Measurements from ENCODE around the gene WDPCP. TPM values are rescaled to one million over a fixed set of nuclear protein-coding genes. Genes with fewer than 3 reads are reported as not detected.
"Not testable (repeated sequence)": the region's sequence is repeated elsewhere in the genome, so short reads cannot be mapped to it uniquely, and the experiment has no call there.

WDPCP gene
- polyA plus RNA-seq, 2 of the 4 experiments (the other 2 are of a cell fraction) = 3.0 to 7.6 TPM

DNA sequence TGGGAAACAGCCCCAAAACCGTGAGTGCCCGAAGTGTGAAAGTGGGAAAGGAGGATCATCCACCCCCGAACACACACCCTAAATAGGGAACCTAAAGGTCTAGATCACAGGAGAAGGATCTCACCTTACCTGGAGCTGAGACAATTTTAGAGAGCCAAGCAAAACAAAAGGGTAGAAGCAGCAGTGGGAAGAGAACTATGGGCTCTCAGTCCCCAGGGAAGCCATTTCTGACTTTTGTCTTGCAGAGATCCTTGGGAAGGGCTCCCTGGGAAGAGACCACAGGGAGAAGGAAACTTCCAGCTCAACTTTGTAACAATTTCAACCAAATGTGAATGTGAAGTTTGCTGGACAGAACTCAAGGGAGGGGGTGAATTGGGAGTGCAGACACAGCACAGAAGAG is 110.6 kb downstream of the WDPCP start:
- TF ChIP-seq FOSL2 (IDR thresholded peaks at IDR 0.05) (no peak), FOSL2 (CRISPR knock-in tag; IDR thresholded peaks at IDR 0.05) (no peak), NPAS2 (CRISPR knock-in tag; IDR thresholded peaks at IDR 0.05; ENCODE audit: borderline replicate concordance) (no peak), SREBF2 (IDR thresholded peaks at IDR 0.05) (no peak), CBX2 (IDR thresholded peaks at IDR 0.05; ENCODE audit: borderline replicate concordance, low read depth) (no peak), TP53 (CRISPR knock-in tag; IDR thresholded peaks at IDR 0.05) (no peak), POLR2AphosphoS2 (conservative IDR thresholded peaks at IDR 0.05; ENCODE audit: low read length) (no peak)
- H3K9me3 ChIP-seq = no peaks in the 10 kb centered on the region
- FAIRE-seq (no peak), DNase-seq (ENCODE audit: low read depth in 1 of 2, low spot score in 1 of 2) (no peak), ATAC-seq (no peak)
- POLR2A ChIA-PET = no interaction called here
- no peak overlapping the region for H3K4me3 ChIP-seq
- WGBS (ENCODE audit: missing lambda C conversion rate) = 87% methylated on average over 3 of the region's 3 CpGs
- no peaks in the 10 kb centered on the region for H3K4me1 ChIP-seq
- CTCF ChIA-PET = interaction anchor here (1.1 kb wide), 1 partner anchor 11 kb away, joined by 3 read pairs; no protein-coding TSS in a partner anchor
- H3K27ac ChIP-seq = no peak overlapping the region
- no peak overlapping the region for H3K4me2 ChIP-seq

GRCh38 chr2:63469313-63469712 is 119.0 kb downstream of the WDPCP start:
- ATAC-seq, H3K9me3 ChIP-seq: not testable (repeated sequence)

DNA sequence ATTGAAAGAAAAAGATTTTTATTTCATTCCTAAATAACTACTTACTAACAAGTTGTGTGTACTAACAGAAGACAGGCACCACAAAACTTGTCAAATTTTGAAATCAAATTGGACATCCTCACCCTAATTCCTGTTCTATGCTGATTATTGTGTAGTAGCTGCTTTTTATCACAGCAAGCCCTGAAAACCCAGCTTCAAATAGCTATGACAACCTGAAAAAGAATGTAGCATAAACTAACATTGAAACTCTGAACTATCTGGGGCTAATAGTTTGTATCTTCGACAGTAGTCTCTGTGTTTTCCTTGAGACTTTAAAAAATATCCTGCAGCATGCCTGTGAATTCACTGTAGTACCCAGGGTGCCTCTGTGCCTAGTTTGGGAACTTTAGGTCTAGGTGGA is 122.6 kb downstream of the WDPCP start:
- no peak for ATAC-seq
- ChIA-PET CTCF (interaction anchor here (1.1 kb wide), 1 partner anchor 21 kb away, joined by 3 read pairs; no protein-coding TSS in a partner anchor), POLR2A (no interaction called here)
- Histone ChIP-seq H3K9me3 (0 out of 3 replicates have a peak, but pooled peaks cover 2% of the 10 kb centered on the region), H3K4me1 (no peaks in the 10 kb centered on the region), H3K27ac (no peak overlapping the region), H3K4me3 (no peak overlapping the region), H3K4me2 (no peak overlapping the region)
- no peak for FAIRE-seq
- WGBS (ENCODE audit: missing lambda C conversion rate) = 88% methylated on average over 1 of the region's 1 CpG
- DNase-seq (ENCODE audit: low read depth in 1 of 2, low spot score in 1 of 2) = no peak
- TF ChIP-seq, protein P1, sequence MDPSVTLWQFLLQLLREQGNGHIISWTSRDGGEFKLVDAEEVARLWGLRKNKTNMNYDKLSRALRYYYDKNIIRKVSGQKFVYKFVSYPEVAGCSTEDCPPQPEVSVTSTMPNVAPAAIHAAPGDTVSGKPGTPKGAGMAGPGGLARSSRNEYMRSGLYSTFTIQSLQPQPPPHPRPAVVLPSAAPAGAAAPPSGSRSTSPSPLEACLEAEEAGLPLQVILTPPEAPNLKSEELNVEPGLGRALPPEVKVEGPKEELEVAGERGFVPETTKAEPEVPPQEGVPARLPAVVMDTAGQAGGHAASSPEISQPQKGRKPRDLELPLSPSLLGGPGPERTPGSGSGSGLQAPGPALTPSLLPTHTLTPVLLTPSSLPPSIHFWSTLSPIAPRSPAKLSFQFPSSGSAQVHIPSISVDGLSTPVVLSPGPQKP (IDR thresholded peaks at IDR 0.05; ENCODE audit: low read depth, low read length) = no peak
- TF ChIP-seq NFE2L2 (conservative IDR thresholded peaks at IDR 0.05; ENCODE audit: low read length) (no peak), POLR2AphosphoS2 (conservative IDR thresholded peaks at IDR 0.05; ENCODE audit: low read length) (no peak)
- TF ChIP-seq, protein P2, sequence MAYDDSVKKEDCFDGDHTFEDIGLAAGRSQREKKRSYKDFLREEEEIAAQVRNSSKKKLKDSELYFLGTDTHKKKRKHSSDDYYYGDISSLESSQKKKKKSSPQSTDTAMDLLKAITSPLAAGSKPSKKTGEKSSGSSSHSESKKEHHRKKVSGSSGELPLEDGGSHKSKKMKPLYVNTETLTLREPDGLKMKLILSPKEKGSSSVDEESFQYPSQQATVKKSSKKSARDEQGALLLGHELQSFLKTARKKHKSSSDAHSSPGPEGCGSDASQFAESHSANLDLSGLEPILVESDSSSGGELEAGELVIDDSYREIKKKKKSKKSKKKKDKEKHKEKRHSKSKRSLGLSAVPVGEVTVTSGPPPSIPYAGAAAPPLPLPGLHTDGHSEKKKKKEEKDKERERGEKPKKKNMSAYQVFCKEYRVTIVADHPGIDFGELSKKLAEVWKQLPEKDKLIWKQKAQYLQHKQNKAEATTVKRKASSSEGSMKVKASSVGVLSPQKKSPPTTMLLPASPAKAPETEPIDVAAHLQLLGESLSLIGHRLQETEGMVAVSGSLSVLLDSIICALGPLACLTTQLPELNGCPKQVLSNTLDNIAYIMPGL (CRISPR knock-in tag; IDR thresholded peaks at IDR 0.05; ENCODE audit: borderline replicate concordance) = no peak

More at GRCh38 chr2:63469313-63469712, 119.0 kb downstream of the WDPCP start:
- H3K4me3 ChIP-seq; H3K27ac ChIP-seq; H3K4me1 ChIP-seq; POLR2A ChIA-PET; H3K4me2 ChIP-seq; FAIRE-seq; DNase-seq (ENCODE audit: low read depth in 1 of 2, low spot score in 1 of 2): not testable (repeated sequence)
- CTCF ChIA-PET = interaction anchor here (1.5 to 2.3 kb wide), 2 partner anchors 18 to 19 kb away, joined by 6 to 10 read pairs; no protein-coding TSS in a partner anchor
- 95% methylated on average over 1 of the region's 1 CpG for WGBS (ENCODE audit: missing lambda C conversion rate)

GRCh38 chr2:63463142-63463541 is 125.1 kb downstream of the WDPCP start:
- Histone ChIP-seq H3K4me3 (no peak overlapping the region), H3K27ac (no peak overlapping the region), H3K4me2 (no peak overlapping the region), H3K9me3 (0 out of 3 replicates have a peak, but pooled peaks cover 2% of the 10 kb centered on the region), H3K4me1 (no peaks in the 10 kb centered on the region)
- FAIRE-seq = no peak
- ChIA-PET POLR2A (no interaction called here), CTCF (no interaction called here)
- DNase-seq (ENCODE audit: low read depth in 1 of 2, low spot score in 1 of 2) = no peak
- ATAC-seq = no peak
- TF ChIP-seq E2F6 (IDR thresholded peaks at IDR 0.05; ENCODE audit: borderline replicate concordance, low read depth) (no peak), MAFK (IDR thresholded peaks at IDR 0.05; ENCODE audit: partially characterized antibody) (peak; percentile 83)

DNA sequence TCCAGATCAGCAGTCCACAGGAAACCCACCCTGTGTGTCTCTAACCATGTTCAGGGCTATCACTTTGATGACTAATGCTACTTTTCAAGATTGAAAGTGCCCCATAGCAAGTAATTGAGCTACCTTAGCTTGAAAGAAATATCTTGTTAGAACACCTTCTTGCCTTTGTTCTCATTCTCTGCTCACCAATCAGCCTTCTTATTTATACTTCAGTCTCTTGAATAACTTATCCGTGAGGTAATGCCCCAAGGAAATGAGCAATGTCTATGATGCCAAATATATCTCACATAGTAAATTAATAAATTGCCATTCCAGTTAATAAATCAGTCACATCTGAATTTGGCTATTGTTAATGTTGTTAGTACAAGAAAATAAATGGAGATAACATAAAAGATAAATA is 141.6 kb downstream of the WDPCP start:
- H3K27ac ChIP-seq = no peak overlapping the region
- ChIA-PET POLR2A (no interaction called here), CTCF (interaction anchor here (1.4 kb wide), 1 partner anchor 14 kb away, joined by 3 read pairs; no protein-coding TSS in a partner anchor)
- 93% methylated on average over 1 of the region's 1 CpG for WGBS (ENCODE audit: missing lambda C conversion rate)
- H3K9me3 ChIP-seq = no peaks in the 10 kb centered on the region
- no peak overlapping the region for H3K4me2 ChIP-seq
- no peaks in the 10 kb centered on the region for H3K4me1 ChIP-seq
- FAIRE-seq (peak; percentile 51), DNase-seq (ENCODE audit: low read depth in 1 of 2, low spot score in 1 of 2) (no peak), ATAC-seq (no peak)
- no peak overlapping the region for H3K4me3 ChIP-seq
- TF ChIP-seq POLR2AphosphoS2 (conservative IDR thresholded peaks at IDR 0.05; ENCODE audit: low read length) (no peak), BHLHE40 (IDR thresholded peaks at IDR 0.05; ENCODE audit: low read depth, low read length) (no peak), ZC3H11A (IDR thresholded peaks at IDR 0.05) (no peak), ATOH8 (CRISPR knock-in tag; IDR thresholded peaks at IDR 0.05; ENCODE audit: low read depth) (no peak), USF2 (IDR thresholded peaks at IDR 0.05) (no peak), MAFK (IDR thresholded peaks at IDR 0.05; ENCODE audit: partially characterized antibody) (no peak), ZNF302 (CRISPR knock-in tag; IDR thresholded peaks at IDR 0.05) (no peak), CHD2 (IDR thresholded peaks at IDR 0.05; ENCODE audit: low read length, partially characterized antibody) (no peak), E2F6 (IDR thresholded peaks at IDR 0.05; ENCODE audit: borderline replicate concordance, low read depth) (no peak)
- TF ChIP-seq, protein P3, sequence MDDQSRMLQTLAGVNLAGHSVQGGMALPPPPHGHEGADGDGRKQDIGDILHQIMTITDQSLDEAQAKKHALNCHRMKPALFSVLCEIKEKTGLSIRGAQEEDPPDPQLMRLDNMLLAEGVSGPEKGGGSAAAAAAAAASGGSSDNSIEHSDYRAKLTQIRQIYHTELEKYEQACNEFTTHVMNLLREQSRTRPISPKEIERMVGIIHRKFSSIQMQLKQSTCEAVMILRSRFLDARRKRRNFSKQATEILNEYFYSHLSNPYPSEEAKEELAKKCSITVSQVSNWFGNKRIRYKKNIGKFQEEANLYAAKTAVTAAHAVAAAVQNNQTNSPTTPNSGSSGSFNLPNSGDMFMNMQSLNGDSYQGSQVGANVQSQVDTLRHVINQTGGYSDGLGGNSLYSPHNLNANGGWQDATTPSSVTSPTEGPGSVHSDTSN (IDR thresholded peaks at IDR 0.05) = no peak

Measured in A549 (cell line).